Stimulated activated CD8-positive, alpha-beta memory T cell treated with anti-CD3 and anti-CD28 coated beads, Interleukin-15, amount 100 ng/mL, for 48 hours (primary cell): Measurements from ENCODE around the gene NPTN.
"Not testable (repeated sequence)": the region's sequence is repeated elsewhere in the genome, so short reads cannot be mapped to it uniquely, and the experiment has no call there.

Experiments used
- DNase-seq, 2 donors: peaks; one replicate each; pipeline ENCODE4 v3.0.0-alpha.2; 2020; ENCODE audit warnings: low read depth in 2 of 2

Gene NPTN

DNA sequence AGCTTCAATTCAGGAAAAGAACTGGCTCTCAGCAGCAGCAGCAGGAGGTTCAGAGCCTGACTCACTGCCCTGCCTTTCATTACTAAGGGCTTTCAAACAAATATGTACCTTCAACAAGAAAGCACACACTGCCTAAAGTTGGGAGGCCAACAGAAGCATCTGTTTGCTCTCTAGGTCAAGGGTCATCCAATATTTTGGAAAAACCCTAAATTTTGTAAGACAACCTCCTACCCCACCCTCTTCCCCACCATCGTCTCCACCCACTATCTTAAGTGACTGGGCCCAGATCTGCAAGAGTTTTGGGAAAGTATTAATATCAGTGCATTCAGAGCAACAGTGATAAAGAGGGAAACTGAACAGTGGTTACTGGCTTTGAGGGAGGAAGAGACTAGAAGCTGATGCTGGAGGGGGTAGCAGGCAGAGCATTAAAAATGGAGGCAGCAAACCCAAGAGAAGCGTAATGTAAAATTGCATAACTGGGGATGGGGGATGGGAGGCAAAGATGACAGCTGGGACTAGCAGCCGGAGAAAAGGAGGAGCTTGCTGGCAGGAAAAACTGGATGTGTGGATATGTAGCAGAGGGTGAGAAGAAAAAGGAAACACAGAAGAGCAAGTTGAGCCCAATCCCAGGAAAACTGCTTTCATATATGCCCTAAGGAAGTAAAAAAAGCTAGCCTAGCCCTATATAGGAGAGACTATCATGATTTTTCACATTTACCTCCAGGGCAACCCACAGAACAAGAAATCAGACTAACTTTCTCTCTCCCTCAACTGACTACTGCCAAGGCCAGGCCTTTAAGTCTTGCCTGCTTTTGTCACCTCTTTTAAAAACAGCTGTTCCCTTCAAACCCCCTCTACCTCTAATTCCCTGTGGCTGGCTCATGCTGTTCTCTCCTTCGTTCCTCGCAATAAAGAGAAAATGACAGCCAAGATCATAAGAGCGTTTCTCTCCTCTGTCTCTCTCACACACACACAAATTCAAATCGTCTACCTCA is 31.4 kb downstream of the NPTN start:
- no peak for DNase-seq

DNA sequence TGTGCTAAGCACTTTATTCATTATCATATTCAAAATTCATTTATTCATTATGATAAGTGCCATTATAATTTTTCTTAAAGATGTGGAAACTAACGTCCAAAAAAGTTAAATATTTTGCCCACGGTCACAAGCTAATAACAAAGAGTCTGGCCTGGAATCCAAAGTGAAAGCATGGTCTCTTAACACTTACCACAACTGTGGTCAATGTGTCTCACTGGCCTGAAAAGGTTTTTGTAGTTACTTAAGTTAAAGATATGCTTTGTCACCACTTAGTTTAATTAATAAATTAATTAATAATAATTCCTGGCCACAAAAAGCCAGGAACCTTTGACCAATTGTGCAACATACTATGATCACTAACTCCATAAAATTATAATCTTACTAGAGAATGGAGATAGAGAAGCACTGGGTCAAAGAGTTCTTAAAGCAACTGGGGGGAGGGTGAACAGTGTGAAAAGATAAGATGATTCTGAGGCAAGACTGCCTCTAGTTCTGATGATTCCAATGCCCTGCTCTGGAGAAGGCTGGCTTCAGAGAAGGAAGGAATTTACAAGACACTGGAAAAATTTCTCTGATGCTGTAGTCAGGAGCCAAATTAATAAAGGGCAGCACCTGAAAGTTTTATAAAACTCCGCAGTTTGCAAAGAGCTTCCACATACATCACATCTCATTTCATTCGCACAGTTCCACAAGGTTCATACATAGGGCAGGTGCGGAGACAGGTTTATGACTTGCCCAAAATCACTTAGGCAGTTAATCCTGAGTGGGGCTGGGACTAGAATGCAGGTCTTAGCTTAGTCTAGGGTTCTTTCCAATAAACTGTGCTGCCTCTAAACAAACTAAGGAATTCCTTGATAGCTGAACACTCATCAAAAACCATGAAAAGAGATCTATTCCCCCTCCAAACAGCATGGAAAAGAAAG is 32.5 kb downstream of the NPTN start:
- DNase-seq: no peak

DNA sequence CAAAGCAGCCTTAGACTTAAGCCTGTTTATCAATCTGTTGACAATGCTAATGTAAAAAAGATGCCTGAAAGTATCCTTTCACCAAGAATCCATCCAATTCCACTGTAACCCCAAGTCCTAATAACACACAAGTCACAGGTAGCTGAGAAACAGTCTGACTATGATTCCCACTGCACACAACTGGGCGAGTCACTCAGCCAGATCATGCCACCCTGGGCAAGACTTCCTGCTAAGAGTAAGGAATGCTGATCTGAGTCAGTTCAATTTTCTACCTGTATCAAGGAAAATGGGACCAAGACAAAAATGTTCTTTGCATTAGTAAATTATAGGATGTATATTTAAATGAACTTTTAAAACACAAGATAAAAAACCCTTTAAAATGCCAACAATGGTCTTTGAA is 33.3 kb downstream of the NPTN start:
- DNase-seq: no peak

DNA sequence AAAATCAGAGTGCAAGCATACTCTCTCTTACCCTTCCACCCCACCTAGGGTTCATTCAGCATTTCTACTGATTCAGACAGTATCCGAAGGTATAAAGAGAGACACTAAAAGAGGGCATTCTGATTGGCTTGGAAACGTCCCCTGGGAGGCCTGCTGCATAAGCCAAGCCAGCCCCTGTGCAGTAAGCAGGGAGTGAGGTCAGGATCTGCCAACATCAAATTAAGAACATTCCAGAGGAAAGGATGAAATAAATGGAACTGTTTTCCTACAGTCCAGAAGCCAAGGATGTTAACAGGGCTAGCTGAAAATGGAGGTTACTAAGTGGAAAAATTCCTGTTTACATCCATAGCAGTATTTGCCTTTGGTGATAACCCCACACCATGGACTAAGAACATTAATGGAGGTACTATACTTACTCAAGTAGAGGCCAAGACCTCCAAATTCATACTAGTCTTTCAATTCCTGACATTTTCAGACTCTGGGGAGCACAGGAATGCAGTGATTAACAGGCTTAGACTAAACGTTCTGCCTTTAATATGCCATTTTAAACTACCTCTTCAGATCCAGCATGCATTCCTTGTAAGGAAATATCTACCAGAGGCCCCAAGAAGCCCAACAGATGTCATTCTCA is 34.5 kb downstream of the NPTN start:
- no peak for DNase-seq

DNA sequence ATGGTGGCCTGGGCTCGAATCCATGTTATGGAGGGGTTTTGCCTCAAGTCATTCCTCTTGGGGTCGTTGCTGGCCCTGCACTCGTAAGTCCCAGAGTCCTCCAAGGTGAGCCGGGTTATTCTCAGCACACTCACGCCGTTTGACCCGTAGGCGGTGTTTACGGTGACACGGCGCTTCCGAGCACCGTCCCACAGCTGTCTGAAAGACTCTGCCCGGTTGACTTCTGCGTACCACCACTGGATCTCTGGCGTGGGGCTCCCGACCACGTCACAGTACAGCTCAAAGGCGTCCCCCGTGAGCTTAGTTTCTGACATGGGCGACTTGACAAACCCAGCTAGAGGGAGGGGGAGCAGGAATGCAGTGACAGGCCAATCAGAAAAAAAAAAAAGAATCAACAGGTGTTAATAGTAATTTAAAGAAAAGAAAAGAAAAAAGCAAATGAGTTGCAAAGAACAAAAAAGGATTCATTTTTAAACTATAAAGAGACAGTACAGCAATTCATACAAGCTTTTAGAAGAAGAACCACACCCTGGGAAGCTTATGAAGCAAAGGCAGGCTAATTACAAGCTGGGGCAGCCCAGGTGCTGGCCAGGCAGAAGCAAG is 36.1 kb downstream of the NPTN start:
- no peak for DNase-seq

DNA sequence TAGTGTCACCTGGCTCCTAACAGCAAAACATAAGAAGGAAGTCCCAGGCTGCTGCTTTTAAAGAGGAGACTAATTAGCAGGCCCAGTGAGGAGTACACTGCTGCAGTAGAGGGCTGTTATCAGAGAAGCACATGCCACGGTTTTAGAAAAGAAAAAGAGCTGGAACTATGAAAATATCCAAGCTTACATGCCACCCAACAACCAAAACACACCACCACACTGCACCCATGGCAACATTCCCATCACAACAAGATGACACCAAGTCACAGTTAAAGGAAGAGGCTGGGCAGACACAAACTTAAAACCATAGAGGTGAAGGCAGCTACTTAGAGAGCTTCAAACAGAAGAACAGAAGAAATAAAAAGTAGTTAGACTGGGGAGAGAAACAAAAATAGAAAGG is 37.0 kb downstream of the NPTN start:
- no peak for DNase-seq

DNA sequence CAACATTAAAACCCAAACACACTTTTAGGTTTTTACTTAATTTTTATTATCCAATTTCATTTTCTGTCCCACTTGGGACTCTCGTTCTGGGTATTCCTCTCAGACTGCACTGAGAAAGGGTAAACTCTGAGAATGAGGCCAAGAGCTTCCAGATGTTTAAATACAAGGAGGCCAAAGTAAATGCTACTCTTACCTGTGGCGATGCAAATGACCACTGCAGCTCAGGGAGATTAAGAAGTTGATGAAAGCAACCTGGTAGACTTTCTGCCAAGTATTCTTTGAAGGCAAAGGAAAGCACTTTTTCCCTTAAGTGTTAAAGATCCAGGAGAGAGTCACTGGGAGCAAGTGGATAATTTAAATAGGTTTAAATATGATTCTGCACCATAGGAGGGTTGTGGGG is 39.1 kb downstream of the NPTN start:
- no peak for DNase-seq

DNA sequence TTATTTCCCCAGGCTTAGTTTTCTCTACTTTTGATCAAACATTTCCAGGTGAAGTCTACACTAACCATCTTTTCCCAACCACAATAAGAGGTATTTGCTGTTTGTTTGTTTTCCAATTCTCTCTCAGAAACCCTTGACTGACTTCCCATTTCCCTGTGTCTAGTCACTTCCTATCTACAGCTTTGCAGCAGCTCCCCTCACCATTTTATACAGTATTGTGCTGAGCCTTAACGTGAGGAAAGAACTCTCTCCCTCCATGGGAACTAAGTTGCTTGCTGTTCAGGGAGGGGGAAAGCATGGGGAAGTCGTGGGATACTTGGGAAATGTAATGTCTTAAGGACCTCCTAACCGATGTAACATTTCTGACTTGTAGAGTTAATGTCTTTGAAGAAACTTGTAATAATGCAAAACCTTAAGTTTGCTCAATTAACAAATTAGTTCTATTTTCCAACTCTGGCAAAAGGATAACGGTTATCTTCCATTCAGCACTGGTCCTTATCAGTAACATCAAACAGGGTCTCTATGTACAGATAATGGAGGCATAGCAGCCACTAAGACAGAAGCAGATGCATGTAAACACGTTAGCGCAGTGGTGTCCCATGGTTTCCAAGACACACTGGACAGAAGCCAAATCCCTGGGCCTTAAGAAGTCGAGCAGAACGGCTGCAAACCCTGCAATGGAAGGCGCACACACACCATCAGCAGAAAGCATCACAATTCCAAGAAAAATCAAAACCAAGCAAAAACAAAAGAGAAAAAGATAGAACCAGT is 39.7 kb downstream of the NPTN start:
- DNase-seq: no peak

DNA sequence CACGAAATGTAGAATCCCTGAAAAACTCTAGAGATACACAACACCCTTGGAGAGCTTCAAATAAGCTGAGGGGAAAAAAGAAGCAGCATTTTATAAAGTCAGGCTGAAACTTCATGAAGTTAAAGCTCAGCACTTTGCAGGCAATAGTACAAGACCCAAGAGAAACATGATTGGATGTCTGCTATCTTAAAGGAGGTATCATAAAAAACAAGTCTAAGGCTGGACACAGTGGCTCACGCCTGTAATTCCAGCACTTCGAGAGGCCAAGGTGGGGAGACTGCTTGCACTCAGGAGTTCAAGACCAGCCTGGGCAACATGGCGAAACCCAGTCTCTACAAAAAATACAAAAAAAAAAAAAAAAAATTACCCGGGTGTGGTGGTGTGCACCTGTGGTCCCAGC is 42.9 kb downstream of the NPTN start:
- no peak for DNase-seq

DNA sequence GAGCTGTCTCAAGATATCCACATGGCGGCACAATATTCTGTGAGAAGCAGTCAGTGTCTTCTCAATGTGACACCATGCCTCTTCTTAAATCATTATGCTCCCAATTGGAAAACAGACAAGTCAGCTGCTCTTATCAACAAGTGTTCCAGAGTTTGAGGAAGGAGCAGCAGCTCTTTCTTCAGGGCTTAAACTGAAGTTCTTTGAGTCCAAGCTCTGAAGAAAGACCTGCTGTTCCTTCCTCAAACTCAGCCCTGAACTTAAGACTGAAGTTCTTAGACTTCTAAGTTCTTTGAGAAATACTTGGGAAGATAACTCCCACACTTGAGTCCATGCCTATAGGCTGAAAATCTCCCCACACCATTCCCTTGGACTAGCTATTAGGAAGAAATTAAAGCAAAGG is 43.4 kb downstream of the NPTN start:
- no peak for DNase-seq

DNA sequence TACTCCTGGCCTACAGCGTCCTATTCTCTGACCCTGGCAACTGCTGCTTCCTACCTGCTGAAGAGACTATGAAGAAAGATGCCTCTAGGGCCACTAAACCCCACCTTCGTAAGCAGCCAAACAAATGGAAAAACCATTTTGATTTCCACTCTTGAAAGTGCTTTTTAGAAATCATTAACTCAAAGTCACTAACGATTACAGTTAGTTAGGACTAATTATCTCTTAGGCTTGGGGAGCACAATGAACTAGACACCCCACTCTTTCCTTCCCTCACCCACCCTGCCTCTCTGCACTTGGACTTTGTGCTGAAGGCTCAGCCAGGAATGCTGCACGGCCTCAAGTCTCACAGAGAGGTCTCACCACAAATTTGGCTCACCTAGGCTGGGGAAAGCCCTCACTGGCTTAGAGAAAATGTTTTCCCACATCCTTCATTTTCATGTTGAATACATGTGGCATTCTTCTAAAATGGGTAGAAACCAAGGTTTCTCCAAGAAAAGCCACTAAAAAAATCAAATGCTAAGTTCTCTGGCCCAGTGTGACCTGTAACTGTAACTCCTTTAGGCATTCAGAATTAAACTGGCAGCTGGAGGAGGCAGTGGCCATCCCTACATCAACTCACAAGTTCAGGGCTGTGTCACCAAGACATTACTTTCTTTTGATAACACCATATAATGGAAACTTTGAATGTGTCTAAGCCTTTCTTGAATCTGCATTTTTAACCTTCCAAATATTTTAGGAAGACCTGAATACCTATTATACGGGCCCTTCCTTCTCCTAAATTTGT is 47.1 kb downstream of the NPTN start:
- no peak for DNase-seq

DNA sequence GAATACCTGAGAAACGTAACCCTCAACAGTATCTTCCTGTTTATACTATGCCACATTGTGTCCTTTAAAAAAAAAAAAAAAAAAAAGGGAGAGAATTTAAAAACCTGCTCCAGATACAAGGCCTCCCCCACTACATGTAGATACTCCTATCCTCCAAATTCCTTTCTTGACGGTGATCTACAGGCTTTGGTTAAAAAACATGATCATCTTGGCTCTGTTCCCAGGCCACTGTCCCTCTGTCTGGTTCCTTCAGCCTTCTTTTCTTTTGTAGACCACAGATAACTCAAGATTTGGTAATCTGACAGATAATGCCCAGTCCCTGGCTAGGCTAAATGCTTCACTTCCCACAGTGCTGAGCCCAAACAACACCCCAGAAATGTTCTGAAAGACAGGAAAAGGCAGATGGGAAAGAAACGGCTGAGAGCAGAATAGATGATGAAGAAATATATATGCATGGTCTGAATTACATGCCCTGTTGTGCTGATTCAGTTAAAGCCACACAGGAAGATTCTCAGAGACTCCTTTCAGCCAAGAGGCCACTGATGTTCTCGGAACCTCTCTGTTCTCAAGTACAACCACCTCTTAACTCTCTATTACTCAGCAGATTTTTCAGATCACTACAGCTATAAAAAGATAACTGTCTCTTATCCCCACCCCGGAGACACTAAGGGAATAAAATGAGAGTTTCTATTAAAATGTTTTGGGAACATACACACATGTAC is 48.3 kb downstream of the NPTN start:
- no peak for DNase-seq

DNA sequence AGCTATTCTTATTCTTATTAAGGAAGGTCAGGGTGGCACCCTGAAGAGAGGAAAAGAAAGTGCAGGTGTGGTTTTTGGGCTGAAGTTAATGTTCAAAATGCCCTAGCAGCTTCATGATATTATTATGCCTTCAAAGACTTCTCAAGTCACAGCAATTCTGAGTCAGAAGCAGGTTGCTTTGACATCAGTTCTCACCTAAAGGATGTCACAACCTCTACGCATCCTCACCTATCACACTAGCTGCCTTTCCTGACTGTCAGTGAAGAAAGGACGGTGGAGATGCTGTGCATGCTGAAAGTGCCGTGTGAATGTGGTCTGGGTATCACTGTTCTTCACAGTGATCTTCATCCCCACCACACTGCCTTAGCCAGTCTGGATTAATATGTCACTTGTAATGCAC is 49.6 kb downstream of the NPTN start:
- no peak for DNase-seq

DNA sequence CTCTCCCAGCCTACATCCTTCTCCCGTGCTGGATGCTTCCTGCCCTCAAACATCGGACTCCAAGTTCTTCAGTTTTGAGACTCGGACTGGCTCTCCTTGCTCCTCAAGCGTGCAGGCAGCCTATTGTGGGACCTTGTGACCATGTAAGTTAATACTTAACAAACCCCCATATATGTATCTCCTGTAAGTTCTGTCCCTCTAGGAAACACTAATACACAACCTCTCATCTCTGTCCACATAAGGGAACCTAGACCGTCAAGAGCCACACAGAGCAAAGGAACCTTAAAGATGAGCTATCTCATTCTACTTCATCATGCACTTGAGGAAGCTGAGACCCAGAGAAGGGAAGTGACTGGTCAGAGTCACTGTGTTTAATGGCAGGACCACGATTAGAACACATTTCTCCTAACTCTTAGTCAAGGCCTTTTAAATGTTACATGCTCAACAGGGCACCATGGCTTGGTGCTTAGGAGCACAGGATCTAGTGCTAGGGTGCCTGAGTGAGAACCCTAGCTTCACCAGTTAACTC is 50.3 kb downstream of the NPTN start:
- no peak for DNase-seq

DNA sequence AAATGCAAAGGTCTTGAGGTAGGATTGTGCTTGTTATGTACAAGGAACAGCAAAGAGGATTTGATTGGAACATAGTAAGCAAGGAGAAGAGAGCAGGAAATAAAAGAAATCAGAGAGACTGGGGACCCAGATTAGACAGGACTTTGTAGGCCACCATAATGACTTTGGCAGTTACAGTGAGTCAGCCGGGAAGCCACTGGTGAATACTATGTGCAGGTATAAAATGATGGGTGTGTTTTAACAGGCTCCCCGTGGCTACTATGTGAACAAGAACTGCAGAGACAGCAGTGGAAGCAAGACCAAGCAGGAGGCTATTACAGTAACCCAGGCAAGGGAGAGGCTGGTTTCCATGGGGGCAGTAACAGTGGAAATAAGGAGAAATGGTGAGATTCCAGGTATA is 55.2 kb downstream of the NPTN start:
- DNase-seq: no peak

DNA sequence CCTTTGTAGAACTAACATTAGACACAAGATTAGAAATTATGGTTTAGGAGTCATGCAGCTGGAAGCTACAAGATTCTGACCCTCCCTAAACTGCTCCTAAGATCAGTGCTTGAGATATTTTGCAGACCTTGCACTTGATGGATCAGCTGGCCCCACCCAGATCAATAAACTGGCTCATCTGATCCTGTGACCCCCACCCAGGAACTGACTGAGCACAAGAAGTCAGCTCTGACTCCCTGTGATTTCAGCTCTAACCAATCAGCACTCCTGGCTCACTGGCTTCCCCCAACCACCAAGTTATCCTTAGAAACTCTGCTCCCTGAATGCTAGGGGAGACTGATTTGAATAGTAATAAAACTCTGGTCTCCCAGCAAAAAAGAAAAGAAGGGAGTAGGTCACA is 55.6 kb downstream of the NPTN start:
- DNase-seq: not testable (repeated sequence)

DNA sequence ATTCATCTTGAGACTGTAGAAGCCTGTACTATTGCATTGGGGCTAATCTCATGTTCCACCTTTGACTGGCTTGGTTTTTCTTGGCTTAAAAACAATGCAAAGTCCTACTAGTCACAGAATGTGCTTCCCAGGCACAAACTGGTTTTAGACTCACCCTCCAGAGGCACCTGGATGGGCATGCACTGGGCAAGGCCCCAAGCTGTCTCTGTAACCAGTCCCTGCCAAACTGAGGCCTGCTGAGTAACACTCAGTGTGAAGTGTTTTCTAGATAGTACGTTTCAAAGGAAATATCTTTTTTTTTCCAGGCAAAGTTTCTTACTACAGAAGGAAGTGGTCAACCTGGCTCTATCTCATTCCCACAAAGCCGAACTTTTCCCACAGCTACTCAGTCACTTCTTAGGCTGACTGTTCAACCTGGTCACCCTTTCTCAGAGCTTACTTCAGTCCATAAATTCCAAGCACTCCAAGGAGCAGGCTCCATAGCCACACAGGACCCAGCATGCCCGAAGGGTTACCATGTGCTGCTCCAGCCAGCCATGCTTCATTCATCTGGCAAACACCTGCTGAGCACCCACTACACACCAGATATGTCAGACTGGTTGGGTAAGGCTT is 57.4 kb downstream of the NPTN start:
- DNase-seq: no peak

DNA sequence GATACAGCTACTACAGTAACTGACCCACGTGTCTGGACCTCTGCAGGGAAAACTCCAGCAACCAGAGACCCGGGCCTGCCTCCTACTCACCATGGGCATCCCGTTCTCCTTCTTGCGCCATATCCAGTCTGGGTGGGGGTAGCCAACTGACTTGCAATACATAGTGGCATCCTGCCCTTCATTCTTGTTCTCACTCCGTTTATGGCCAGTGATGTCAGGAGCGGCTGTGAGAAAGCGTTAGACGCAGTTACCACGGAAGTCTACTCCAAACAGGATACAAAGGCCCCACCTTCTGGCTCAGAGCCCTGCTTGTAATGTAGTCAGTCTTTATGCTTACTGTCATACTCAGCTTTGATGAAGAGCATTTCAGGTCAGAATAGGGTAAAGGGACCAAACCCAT is 59.6 kb downstream of the NPTN start:
- DNase-seq: no peak

DNA sequence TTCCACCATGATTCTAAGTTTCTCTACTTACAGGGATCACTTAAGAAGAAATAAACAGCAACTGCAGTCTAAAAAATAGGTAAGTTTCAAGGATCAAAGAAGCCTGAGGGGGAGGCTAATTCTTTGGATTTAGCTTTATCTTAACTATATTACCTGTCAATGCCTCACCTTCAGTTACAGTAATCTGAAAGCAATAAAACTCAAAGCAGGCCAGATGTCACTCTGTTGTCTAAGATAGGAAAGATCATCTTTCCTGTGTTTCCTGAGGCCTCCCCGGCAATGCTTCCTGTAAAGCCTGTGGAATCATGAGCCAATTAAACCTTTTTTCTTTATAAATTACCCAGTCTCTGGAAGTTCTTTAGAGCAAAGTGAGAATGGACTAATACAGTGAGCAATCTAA is 60.2 kb downstream of the NPTN start:
- DNase-seq: no peak
